Thyroid gland (tissue), 4 donors: ENCODE results near the gene MT1HL1. TPM values are rescaled to one million over a fixed set of nuclear protein-coding genes. Genes with fewer than 3 reads are reported as not detected.

ENCODE experiments used
- DNase-seq, 2 donors: peaks; one replicate each; pipeline ENCODE4 v3.0.0-alpha.2; 2019
- H3K27ac ChIP-seq, 3 donors: fragments of 200-600 bp; sonication (generic); 1 replicate in 2 of 3; 2 replicates in 1 of 3; pipeline ENCODE4 v1.5.1; 2016 to 2019; ENCODE audit warnings: mild to moderate bottlenecking in 1 of 3, moderate library complexity in 1 of 3
- H3K27me3 ChIP-seq: fragments of 200-600 bp; sonication (generic); one replicate; pipeline ENCODE4 v1.5.1; 2019
- H3K36me3 ChIP-seq, 2 donors: fragments of 200-600 bp; sonication (generic); one replicate each; pipeline ENCODE4 v1.5.1; 2016 to 2019
- H3K4me1 ChIP-seq, 2 donors: fragments of 200-600 bp; sonication (generic); one replicate each; pipeline ENCODE4 v1.5.1; 2017 to 2019
- H3K4me3 ChIP-seq, 3 donors: fragments of 200-600 bp; sonication (generic); replicated peaks in 1 of 3; 1 replicate in 2 of 3; 2 replicates in 1 of 3; pipeline ENCODE4 v1.5.1; 2016; ENCODE audit warnings: mild to moderate bottlenecking in 1 of 3
- H3K9me3 ChIP-seq: fragments of 200-600 bp; sonication (generic); one replicate; pipeline ENCODE4 v1.5.1; 2017
- CTCF ChIP-seq, 6 experiments: fragments of 200-600 bp in 3 of 6; fragments of 450-650 bp in 3 of 6; sonication (generic) in 3 of 6; IDR thresholded peaks; one replicate each; pipeline ENCODE4 v1.5.1; 2016 to 2019; ENCODE audit warnings: antibody characterized with exemption in 6 of 6, mild to moderate bottlenecking in 2 of 6, inconsistent platforms in 1 of 6, moderate library complexity in 1 of 6
- POLR2A ChIP-seq, 2 donors: fragments of 450-650 bp; IDR thresholded peaks; one replicate each; pipeline ENCODE4 v1.6.1; 2017; ENCODE audit warnings: antibody characterized with exemption in 2 of 2, mild to moderate bottlenecking in 2 of 2, moderate library complexity in 1 of 2
- WGBS, 2 donors: methylation state at CpG; one replicate each; pipeline ENCODE4 v1.1.5; 2017; 5-methylcytosine and 5-hydroxymethylcytosine counted together
- intact Hi-C: fragments of 100-400 bp; cut with DNase I; formaldehyde crosslinking; loops from one replicate; pipeline ENCODE4 v1.15.1; 2023
- total RNA-seq, 4 donors: library from RNA; depleted of rRNA; stranded (reverse); fragments of >200 nt; gene quantifications; one replicate each; pipeline ENCODE4 v1.2.3, GENCODE V29; 2016

The MT1HL1 gene
- total RNA-seq, 4 donors from 2014 or later = not detected

GRCh38 chr1:236994450-236994849, 9.8 kb downstream of the MT1HL1 start:
- H3K27ac ChIP-seq = no peak overlapping the region
- WGBS, 2 donors = 93 to 100% methylated on average over 1 of the region's 1 CpG
- TF ChIP-seq POLR2A (IDR thresholded peaks at IDR 0.05) (no peak), CTCF (IDR thresholded peaks at IDR 0.05) (no peak)
- DNase-seq = no peak
- peaks cover 6 to 13% of the 10 kb centered on the region in 2 donors for H3K4me1 ChIP-seq
- H3K36me3 ChIP-seq = no peaks in the 10 kb centered on the region
- intact Hi-C loops = no loop called here
- H3K9me3 ChIP-seq = no peaks in the 10 kb centered on the region
- H3K4me3 ChIP-seq = no peak overlapping the region
- H3K27me3 ChIP-seq = no peaks in the 10 kb centered on the region

GRCh38 chr1:236992449-236992848, 11.8 kb downstream of the MT1HL1 start:
- Histone ChIP-seq H3K4me1 (peaks cover 3 to 4% of the 10 kb centered on the region in 2 donors), H3K27me3 (no peaks in the 10 kb centered on the region), H3K4me3 (no peak overlapping the region), H3K27ac (no peak overlapping the region), H3K9me3 (no peaks in the 10 kb centered on the region), H3K36me3 (no peaks in the 10 kb centered on the region)
- WGBS, 2 donors = 79 to 89% methylated on average over 8 of the region's 8 CpGs
- TF ChIP-seq POLR2A (IDR thresholded peaks at IDR 0.05) = no peak
- DNase-seq = no peak
- intact Hi-C loops = no loop called here

GRCh38 chr1:236990052-236990445, 14.2 kb downstream of the MT1HL1 start:
- H3K4me3 ChIP-seq = no peak overlapping the region
- intact Hi-C loops = no loop called here
- no peak for TF ChIP-seq POLR2A (IDR thresholded peaks at IDR 0.05)
- no peak for TF ChIP-seq CTCF (IDR thresholded peaks at IDR 0.05)
- DNase-seq = no peak
- no peaks in the 10 kb centered on the region for H3K36me3 ChIP-seq
- no peak overlapping the region for H3K27ac ChIP-seq
- no peaks in the 10 kb centered on the region for H3K27me3 ChIP-seq
- no peaks in the 10 kb centered on the region for H3K9me3 ChIP-seq
- no peaks in the 10 kb centered on the region for H3K4me1 ChIP-seq
- WGBS, 2 donors = 0 to 96% methylated on average over 1 of the region's 1 CpG

- TF ChIP-seq POLR2A (IDR thresholded peaks at IDR 0.05) (no peak), CTCF (IDR thresholded peaks at IDR 0.05) (no peak)
- Histone ChIP-seq H3K4me1 (no peaks in the 10 kb centered on the region), H3K36me3 (no peaks in the 10 kb centered on the region), H3K4me3 (no peak overlapping the region), H3K27ac (no peak overlapping the region), H3K9me3 (no peaks in the 10 kb centered on the region), H3K27me3 (no peaks in the 10 kb centered on the region)
- intact Hi-C loops = no loop called here
- 86% methylated on average over 3 of the region's 3 CpGs for WGBS, 2 donors
- DNase-seq = no peak
These were observed 14.8 kb downstream of the MT1HL1 start for GRCh38 chr1:236989290-236990051.

GRCh38 chr1:236983818-236984217, 20.4 kb downstream of the MT1HL1 start:
- H3K27me3 ChIP-seq = no peaks in the 10 kb centered on the region
- H3K4me3 ChIP-seq = no peak overlapping the region
- intact Hi-C loops = no loop called here
- TF ChIP-seq POLR2A (IDR thresholded peaks at IDR 0.05) (no peak), CTCF (IDR thresholded peaks at IDR 0.05) (no peak)
- H3K9me3 ChIP-seq = no peaks in the 10 kb centered on the region
- H3K27ac ChIP-seq = no peak overlapping the region
- DNase-seq = peak in 1 of 2 donors; percentile 4
- H3K4me1 ChIP-seq = peaks cover 0 to 7% of the 10 kb centered on the region in 2 donors
- no peaks in the 10 kb centered on the region for H3K36me3 ChIP-seq
